GM12878 (cell line): ENCODE results near the gene C4B. TPM values are rescaled to one million over a fixed set of nuclear protein-coding genes. Genes with fewer than 3 reads are reported as not detected.
"Not testable (repeated sequence)": the region's sequence is repeated elsewhere in the genome, so short reads cannot be mapped to it uniquely, and the experiment has no call there.

Experiments used
- ATAC-seq: fragments of 200-7000 bp; cut with Tn5 transposase; 3 replicates; pipeline ENCODE4 v1.9.1; 2020; ENCODE audit warnings: mild to moderate bottlenecking, moderate library complexity
- BruUV-seq: library from RNA; stranded (reverse); fragments of 400-500 nt; replicated peaks from 2 replicates; lab custom pipeline; 2021; lab: Mats Ljungman, UMichigan
- CTCF ChIA-PET: fragments of 300-600 bp; sonication (Branson Sonifier 250); formaldehyde crosslinking; extraction: SDS; loops from one replicate; lab custom pipeline; 2021; ENCODE audit warnings: inconsistent platforms; lab: Yijun Ruan, JAX
- POLR2A ChIA-PET: fragments of 350-600 bp; formaldehyde crosslinking; extraction: SDS; loops from one replicate; lab custom pipeline; 2021; ENCODE audit warnings: inconsistent platforms; lab: Charles Lee
- RAD21 ChIA-PET: fragments of 300-600 bp; sonication (Branson Sonifier 250); formaldehyde crosslinking; loops from one replicate; lab custom pipeline; 2023; ENCODE audit warnings: antibody characterized with exemption; ENCODE audit not compliant: unreplicated experiment; lab: Charles Lee
- SMC1A ChIA-PET: fragments of 300-600 bp; sonication (Branson Sonifier 250); formaldehyde crosslinking; loops from one replicate; lab custom pipeline; 2023; ENCODE audit not compliant: unreplicated experiment, uncharacterized antibody; lab: Charles Lee
- DNase-seq: peaks from one replicate; pipeline ENCODE4 v3.0.0-alpha.2; 2011; ENCODE audit warnings: low read depth, low spot score
- FAIRE-seq: peaks from 3 replicates; lab custom pipeline; 2011; peaks lifted over from hg19 to GRCh38; lab: Jason Lieb, UNC
- H2AFZ ChIP-seq: 2 replicates; pipeline ENCODE4 v1.6.0; 2011; ENCODE audit warnings: low read depth, low read length, control low read depth; ENCODE audit not compliant: control insufficient read depth
- H3K27ac ChIP-seq: 2 replicates; pipeline ENCODE4 v1.5.1; 2011; ENCODE audit warnings: control low read depth; ENCODE audit not compliant: control insufficient read depth, insufficient read depth
- H3K27me3 ChIP-seq, 2 experiments: replicated peaks in 1 of 2; 2 replicates each; pipeline versions ENCODE4 v1.6.0 to v1.6.1; 2011; ENCODE audit warnings: low read length in 1 of 2; ENCODE audit not compliant: control insufficient read depth in 2 of 2, insufficient read depth in 2 of 2
- H3K36me3 ChIP-seq, 2 experiments: 2 replicates each; pipeline ENCODE4 v1.5.1; 2011; ENCODE audit warnings: low read length in 1 of 2; ENCODE audit not compliant: control insufficient read depth in 2 of 2, insufficient read depth in 2 of 2
- H3K4me1 ChIP-seq: 2 replicates; pipeline ENCODE4 v1.6.1; 2011; ENCODE audit warnings: mild to moderate bottlenecking, low read length, moderate library complexity, mixed read lengths; ENCODE audit not compliant: control insufficient read depth, insufficient read depth
- H3K4me2 ChIP-seq: 2 replicates; pipeline ENCODE4 v1.6.0; 2011; ENCODE audit warnings: control low read depth; ENCODE audit not compliant: control insufficient read depth, insufficient read depth
- H3K4me3 ChIP-seq: fragments of 200-600 bp; sonication (generic); 2 replicates; pipeline ENCODE4 v1.5.1; 2016
- H3K79me2 ChIP-seq: 2 replicates; pipeline ENCODE4 v1.6.0; 2011; ENCODE audit warnings: low read length; ENCODE audit not compliant: control insufficient read depth, insufficient read depth
- H3K9ac ChIP-seq: 2 replicates; pipeline ENCODE4 v1.8.0; 2011; ENCODE audit warnings: low read length, control low read depth, mixed read lengths; ENCODE audit not compliant: control insufficient read depth, insufficient read depth
- H3K9me3 ChIP-seq: replicated peaks from 3 replicates; pipeline ENCODE4 v1.5.1; 2011; ENCODE audit warnings: mild to moderate bottlenecking, low read length; ENCODE audit not compliant: control insufficient read depth, insufficient read depth
- H4K20me1 ChIP-seq: 2 replicates; pipeline ENCODE4 v1.6.0; 2011; ENCODE audit not compliant: control insufficient read depth, insufficient read depth
- WGBS: methylation state at CpG from one replicate; pipeline ENCODE4 v1.1.6; 2016; ENCODE audit warnings: low lambda C conversion rate; ENCODE audit not compliant: insufficient replicate concordance, insufficient coverage; ENCODE audit errors: missing lambda C conversion rate; 5-methylcytosine and 5-hydroxymethylcytosine counted together
- in situ Hi-C: fragments of 300-500 bp; cut with MboI; formaldehyde crosslinking; loops from 9 replicates; pipeline ENCODE4 v1.14.3; 2018; ENCODE audit warnings: mixed read lengths
- intact Hi-C: fragments of 100-400 bp; cut with micrococcal nuclease; formaldehyde crosslinking; loops from one replicate; pipeline ENCODE4 v1.14.2; 2022; ENCODE audit not compliant: unreplicated experiment
- polyA plus RNA-seq, 11 experiments: library from polyadenylated mRNA; depleted of rRNA in 4 of 11; unstranded in 6 of 11; stranded (reverse) in 5 of 11; fragments of >200 nt; fragmentation: Nextera tagmentation in 4 of 11; fragmentation: Illumina TruSeq in 1 of 11; extraction: Ambion mirVana in 4 of 11; extraction: Trizol in 1 of 11; gene quantifications; 1 replicate in 1 of 11; 2 replicates in 10 of 11; pipeline versions ENCODE4 v1.2.1 to v1.2.3, GENCODE V29; 2011 to 2016; ENCODE audit warnings: inconsistent platforms in 2 of 11, missing spikeins in 2 of 11, low read depth in 1 of 11
- total RNA-seq, 4 experiments: library from RNA; depleted of rRNA in 3 of 4; stranded (reverse); fragments of >200 nt in 3 of 4; fragmentation: Illumina TruSeq in 1 of 4; extraction: Trizol in 1 of 4; gene quantifications; 2 replicates each; pipeline versions ENCODE4 v1.2.1 to v1.2.3, GENCODE V29; 2013 to 2021

C4B gene
- total and polyA plus RNA-seq, 10 of the 15 experiments (the other 5 are each of a cell fraction or from before 2014, with no cell fraction given), result 0.13 to 5.6 (median 1.7) TPM; not detected in 1

GRCh38 chr6:31980998-31981397 lies 33.6 kb upstream of the C4B start:
- SMC1A ChIA-PET, H3K36me3 ChIP-seq, H3K4me2 ChIP-seq, BruUV-seq, intact Hi-C loops, H4K20me1 ChIP-seq, H3K9me3 ChIP-seq, H3K4me3 ChIP-seq, DNase-seq, RAD21 ChIA-PET, H3K27me3 ChIP-seq, H3K4me1 ChIP-seq, H3K79me2 ChIP-seq, H3K9ac ChIP-seq, ATAC-seq, CTCF ChIA-PET, in situ Hi-C loops, H2AFZ ChIP-seq, POLR2A ChIA-PET, H3K27ac ChIP-seq: not testable (repeated sequence)
- no CpG with 5 or more reads among the region's 5 CpGs for WGBS
- peak; percentile 68 for FAIRE-seq

DNA sequence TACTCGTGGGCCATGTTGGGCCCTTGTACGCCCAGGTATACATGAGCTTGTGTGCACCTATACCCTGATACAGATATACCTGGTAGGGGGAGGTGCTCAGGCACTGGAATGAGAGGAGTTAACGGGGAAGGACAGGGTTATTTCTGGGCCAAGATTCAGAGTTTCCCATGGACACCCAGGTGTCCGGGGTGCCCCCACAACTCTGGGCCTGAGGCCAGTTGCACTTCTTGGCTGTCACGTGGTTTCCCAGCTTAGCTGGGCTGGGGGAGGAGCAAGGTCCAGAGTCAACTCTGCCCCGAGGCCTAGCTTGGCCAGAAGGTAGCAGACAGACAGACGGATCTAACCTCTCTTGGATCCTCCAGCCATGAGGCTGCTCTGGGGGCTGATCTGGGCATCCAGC lies 32.9 kb upstream of the C4B start, which contains the start of gene C4A:
Gene C4A, plus strand, starts transcription at position 314 of the 400 bp plus-strand sequence. Its CDS starts 51 bp downstream, at position 365.
- H3K4me2 ChIP-seq, DNase-seq, CTCF ChIA-PET, H3K36me3 ChIP-seq, FAIRE-seq, POLR2A ChIA-PET, H2AFZ ChIP-seq, H3K27ac ChIP-seq, H3K79me2 ChIP-seq, H3K9me3 ChIP-seq, H4K20me1 ChIP-seq, SMC1A ChIA-PET, intact Hi-C loops, H3K4me1 ChIP-seq, BruUV-seq, H3K4me3 ChIP-seq, H3K9ac ChIP-seq, H3K27me3 ChIP-seq, RAD21 ChIA-PET, in situ Hi-C loops, ATAC-seq: not testable (repeated sequence)
- no CpG with 5 or more reads among the region's 7 CpGs for WGBS

GRCh38 chr6:31989363-31989762 lies 25.2 kb upstream of the C4B start:
- WGBS, result no CpG with 5 or more reads among the region's 10 CpGs
- H3K9ac ChIP-seq, ATAC-seq, RAD21 ChIA-PET, in situ Hi-C loops, H3K4me3 ChIP-seq, BruUV-seq, SMC1A ChIA-PET, intact Hi-C loops, H3K9me3 ChIP-seq, H4K20me1 ChIP-seq, DNase-seq, H3K4me2 ChIP-seq, H3K4me1 ChIP-seq, FAIRE-seq, POLR2A ChIA-PET, H3K79me2 ChIP-seq, H3K36me3 ChIP-seq, H3K27ac ChIP-seq, H2AFZ ChIP-seq, CTCF ChIA-PET, H3K27me3 ChIP-seq: not testable (repeated sequence)

- FAIRE-seq, DNase-seq, POLR2A ChIA-PET, H4K20me1 ChIP-seq, H3K9me3 ChIP-seq, H3K4me2 ChIP-seq, in situ Hi-C loops, H3K4me3 ChIP-seq, RAD21 ChIA-PET, ATAC-seq, H3K27ac ChIP-seq, H3K27me3 ChIP-seq, intact Hi-C loops, H3K79me2 ChIP-seq, H3K36me3 ChIP-seq, H3K4me1 ChIP-seq, BruUV-seq, H2AFZ ChIP-seq, SMC1A ChIA-PET, CTCF ChIA-PET, H3K9ac ChIP-seq: not testable (repeated sequence)
- 50% methylated on average over 2 of the region's 14 CpGs for WGBS
Observed at GRCh38 chr6:31994421-31994820, 20.2 kb upstream of the C4B start.
